Astrocyte (in vitro differentiated cells and primary cell): ENCODE results near the gene PTH1R. TPM values are rescaled to one million over a fixed set of nuclear protein-coding genes. Genes with fewer than 3 reads are reported as not detected.

ENCODE experiments used
- DNase-seq: peaks from one replicate; pipeline ENCODE4 v3.0.0-alpha.2; 2010; ENCODE audit warnings: low read depth
- FAIRE-seq: peaks from 2 replicates; lab custom pipeline; 2011; peaks lifted over from hg19 to GRCh38; lab: Jason Lieb, UNC
- H2AFZ ChIP-seq: 2 replicates; pipeline ENCODE4 v1.6.0; 2012; ENCODE audit warnings: low read depth, low read length, inconsistent platforms
- H3K27ac ChIP-seq: 2 replicates; pipeline ENCODE4 v1.5.1; 2011; ENCODE audit warnings: low read depth, low read length, inconsistent platforms
- H3K27me3 ChIP-seq: 2 replicates; pipeline ENCODE4 v1.6.0; 2011; ENCODE audit warnings: low read length, inconsistent platforms; ENCODE audit not compliant: insufficient read depth
- H3K36me3 ChIP-seq: 2 replicates; pipeline ENCODE4 v1.5.1; 2011; ENCODE audit warnings: low read length, inconsistent platforms; ENCODE audit not compliant: insufficient read depth
- H3K4me1 ChIP-seq: 2 replicates; pipeline ENCODE4 v1.5.1; 2011; ENCODE audit warnings: low read length, inconsistent platforms; ENCODE audit not compliant: insufficient read depth
- H3K4me2 ChIP-seq: 2 replicates; pipeline ENCODE4 v1.6.0; 2012; ENCODE audit warnings: low read length, inconsistent platforms
- H3K4me3 ChIP-seq: 2 replicates; pipeline ENCODE4 v1.5.1; 2011; ENCODE audit warnings: low read depth, mild to moderate bottlenecking, low read length, inconsistent platforms; ENCODE audit not compliant: insufficient read depth
- H3K79me2 ChIP-seq: 2 replicates; pipeline ENCODE4 v1.6.0; 2012; ENCODE audit warnings: mild to moderate bottlenecking, low read length, inconsistent platforms; ENCODE audit not compliant: insufficient read depth
- H3K9ac ChIP-seq: 2 replicates; pipeline ENCODE4 v1.6.0; 2012; ENCODE audit warnings: mild to moderate bottlenecking, low read length, inconsistent platforms
- H3K9me3 ChIP-seq: 2 replicates; pipeline ENCODE4 v1.5.1; 2012; ENCODE audit warnings: low read depth, mild to moderate bottlenecking, low read length, inconsistent platforms; ENCODE audit not compliant: insufficient read depth
- H4K20me1 ChIP-seq: 2 replicates; pipeline ENCODE4 v1.6.0; 2012; ENCODE audit warnings: low read length, inconsistent platforms; ENCODE audit not compliant: insufficient read depth
- H3K27ac Mint-ChIP-seq: one replicate; pipeline ENCODE4 v1.8.0; 2021; ENCODE audit warnings: mild to moderate bottlenecking, mixed read lengths; ENCODE audit not compliant: unreplicated experiment
- H3K27me3 Mint-ChIP-seq: one replicate; pipeline ENCODE4 v1.8.0; 2021; ENCODE audit warnings: low read depth, mixed read lengths; ENCODE audit not compliant: unreplicated experiment
- H3K36me3 Mint-ChIP-seq: one replicate; pipeline ENCODE4 v1.8.0; 2021; ENCODE audit warnings: low read depth, mixed read lengths; ENCODE audit not compliant: unreplicated experiment
- H3K4me1 Mint-ChIP-seq: one replicate; pipeline ENCODE4 v1.8.0; 2021; ENCODE audit warnings: low read depth, mixed read lengths; ENCODE audit not compliant: unreplicated experiment
- H3K4me3 Mint-ChIP-seq: one replicate; pipeline ENCODE4 v1.8.0; 2021; ENCODE audit warnings: mild to moderate bottlenecking, moderate library complexity, mixed read lengths; ENCODE audit not compliant: unreplicated experiment
- H3K9me3 Mint-ChIP-seq: one replicate; pipeline ENCODE4 v1.8.0; 2021; ENCODE audit warnings: mild to moderate bottlenecking, mixed read lengths; ENCODE audit not compliant: unreplicated experiment
- CTCF ChIP-seq: IDR thresholded peaks from 2 replicates; pipeline ENCODE4 v1.5.1; 2011; ENCODE audit warnings: low read depth, mild to moderate bottlenecking, inconsistent platforms, low read length, moderate library complexity; ENCODE audit not compliant: insufficient read depth
- EZH2 ChIP-seq: IDR thresholded peaks from 2 replicates; pipeline ENCODE4 v1.6.1; 2012; ENCODE audit warnings: mild to moderate bottlenecking, low read length, inconsistent platforms; ENCODE audit not compliant: insufficient read depth
- total RNA-seq: library from RNA; stranded (reverse); gene quantifications from 2 replicates; pipeline ENCODE4 v1.2.1, GENCODE V29; 2021

The PTH1R gene
- total RNA-seq, 1 donor from 2014 or later: 5.2 TPM

DNA sequence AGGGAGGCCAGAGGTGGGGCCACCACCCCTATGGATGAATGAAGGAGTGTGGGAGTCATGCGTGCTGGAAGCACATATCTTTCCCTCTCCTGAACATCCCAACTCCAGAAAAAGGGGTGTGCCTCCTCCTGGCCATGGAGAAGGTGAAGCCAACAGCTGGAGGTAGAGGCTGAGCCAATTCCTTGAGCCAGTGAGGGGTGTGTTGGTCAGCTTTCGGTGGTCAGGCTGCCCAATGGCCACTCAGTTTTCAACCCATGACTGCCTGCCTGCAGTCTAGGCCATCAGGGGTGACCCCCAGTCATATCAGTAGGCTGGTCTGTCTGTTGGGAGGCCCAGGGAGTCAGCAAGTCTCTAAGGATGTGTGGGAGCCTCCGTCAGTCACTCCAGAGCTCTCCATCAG is 13.6 kb downstream of the PTH1R start:
- Mint-ChIP-seq H3K27me3 (peaks cover 68% of the 10 kb centered on the region), H3K4me3 (peak overlapping the region; percentile 8), H3K27ac (no peak overlapping the region), H3K36me3 (peaks cover 3% of the 10 kb centered on the region), H3K9me3 (peaks cover 3% of the 10 kb centered on the region), H3K4me1 (peaks cover 3% of the 10 kb centered on the region)
- DNase-seq: no peak
- H3K4me3 ChIP-seq: no peak overlapping the region
- FAIRE-seq: no peak
- peaks cover 19% of the 10 kb centered on the region for H3K27me3 ChIP-seq
- no peak overlapping the region for H3K4me2 ChIP-seq
- no peak overlapping the region for H3K9ac ChIP-seq
- H3K27ac ChIP-seq: no peak overlapping the region
- H2AFZ ChIP-seq: no peak overlapping the region
- TF ChIP-seq CTCF: no peak
- TF ChIP-seq EZH2: no peak
- H3K9me3 ChIP-seq: no peaks in the 10 kb centered on the region
- H3K4me1 ChIP-seq: peaks cover 7% of the 10 kb centered on the region
- H4K20me1 ChIP-seq: peaks cover 10% of the 10 kb centered on the region
- H3K36me3 ChIP-seq: no peaks in the 10 kb centered on the region
- H3K79me2 ChIP-seq: no peaks in the 10 kb centered on the region

DNA sequence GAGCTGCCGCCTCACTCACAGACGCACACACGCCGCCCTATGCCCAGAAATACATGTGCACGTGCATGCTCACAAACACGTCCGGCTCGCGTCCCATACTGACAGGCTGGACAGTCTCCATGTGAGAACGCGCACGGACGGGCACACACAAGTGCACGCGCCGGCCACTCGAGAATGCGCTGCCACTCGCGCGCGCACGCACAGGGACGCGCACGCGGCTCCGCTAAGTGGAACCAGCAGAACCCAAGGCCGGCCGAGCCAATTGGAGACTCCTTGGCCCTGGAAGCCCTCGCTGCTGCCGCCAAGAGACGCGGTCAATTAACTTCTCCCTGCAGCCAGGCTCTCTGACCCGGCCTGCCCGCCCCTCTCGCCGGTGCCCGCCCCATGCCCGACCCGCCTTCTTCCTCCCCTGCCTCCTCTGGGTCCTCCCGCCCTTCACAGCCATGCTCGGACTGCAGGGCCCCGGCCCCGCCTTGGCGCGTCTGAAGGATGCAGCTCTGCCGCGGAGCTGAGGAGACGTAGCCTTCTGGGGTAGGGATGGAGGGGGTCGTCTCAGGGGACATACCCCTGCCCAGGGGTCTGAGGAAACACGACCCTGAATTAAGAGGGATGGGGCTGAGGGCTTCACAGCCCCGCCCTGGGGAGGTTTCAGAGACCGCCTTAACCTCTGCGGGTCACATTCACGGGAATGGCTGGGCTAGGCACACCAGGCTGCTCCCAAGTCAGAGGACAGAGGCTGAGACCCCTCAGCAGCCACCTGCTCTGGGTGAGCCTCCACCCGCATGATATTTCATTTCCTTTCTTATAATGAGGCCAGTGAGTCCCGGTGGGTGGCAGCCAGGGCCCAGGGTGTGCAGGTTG is 15.0 kb downstream of the PTH1R start:
- peak overlapping the region; percentile 92 for H3K4me2 ChIP-seq
- H3K4me3 ChIP-seq: peak overlapping the region; percentile 62
- no peak overlapping the region for H3K27ac ChIP-seq
- H3K9me3 ChIP-seq: no peaks in the 10 kb centered on the region
- DNase-seq (peak; percentile 34), FAIRE-seq (no peak)
- peaks cover 7% of the 10 kb centered on the region for H3K4me1 ChIP-seq
- Mint-ChIP-seq H3K4me3 (peak overlapping the region; percentile 67), H3K4me1 (peaks cover 3% of the 10 kb centered on the region), H3K36me3 (no peaks in the 10 kb centered on the region), H3K9me3 (peaks cover 3% of the 10 kb centered on the region), H3K27me3 (peaks cover 72% of the 10 kb centered on the region), H3K27ac (no peak overlapping the region)
- peaks cover 10% of the 10 kb centered on the region for H4K20me1 ChIP-seq
- no peaks in the 10 kb centered on the region for H3K36me3 ChIP-seq
- H3K9ac ChIP-seq: no peak overlapping the region
- peaks cover 14% of the 10 kb centered on the region for H3K27me3 ChIP-seq
- H3K79me2 ChIP-seq: no peaks in the 10 kb centered on the region
- TF ChIP-seq CTCF (no peak), EZH2 (no peak)
- peak overlapping the region; percentile 71 for H2AFZ ChIP-seq
